Measurements from ENCODE around the gene PLEKHM1.
"Not testable (repeated sequence)": the region's sequence is repeated elsewhere in the genome, so short reads cannot be mapped to it uniquely, and the experiment has no call there.

- not testable (repeated sequence) for TF ChIP-seq RAD21 (conservative IDR thresholded peaks at IDR 0.05 in 1 of 2, IDR thresholded peaks at IDR 0.05 in 1 of 2); CTCF (IDR thresholded peaks at IDR 0.05); EP300 (IDR thresholded peaks at IDR 0.05); NFE2L2 (conservative IDR thresholded peaks at IDR 0.05; ENCODE audit: low read length); REST (IDR thresholded peaks at IDR 0.05); GATA3 (IDR thresholded peaks at IDR 0.05; ENCODE audit: borderline replicate concordance)
- TF ChIP-seq, protein P1, sequence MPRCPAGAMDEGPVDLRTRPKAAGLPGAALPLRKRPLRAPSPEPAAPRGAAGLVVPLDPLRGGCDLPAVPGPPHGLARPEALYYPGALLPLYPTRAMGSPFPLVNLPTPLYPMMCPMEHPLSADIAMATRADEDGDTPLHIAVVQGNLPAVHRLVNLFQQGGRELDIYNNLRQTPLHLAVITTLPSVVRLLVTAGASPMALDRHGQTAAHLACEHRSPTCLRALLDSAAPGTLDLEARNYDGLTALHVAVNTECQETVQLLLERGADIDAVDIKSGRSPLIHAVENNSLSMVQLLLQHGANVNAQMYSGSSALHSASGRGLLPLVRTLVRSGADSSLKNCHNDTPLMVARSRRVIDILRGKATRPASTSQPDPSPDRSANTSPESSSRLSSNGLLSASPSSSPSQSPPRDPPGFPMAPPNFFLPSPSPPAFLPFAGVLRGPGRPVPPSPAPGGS (IDR thresholded peaks at IDR 0.05): not testable (repeated sequence)
- peak; percentile 22 for TF ChIP-seq POLR2A (IDR thresholded peaks at IDR 0.05; ENCODE audit: low read length)
- TF ChIP-seq, protein P2, sequence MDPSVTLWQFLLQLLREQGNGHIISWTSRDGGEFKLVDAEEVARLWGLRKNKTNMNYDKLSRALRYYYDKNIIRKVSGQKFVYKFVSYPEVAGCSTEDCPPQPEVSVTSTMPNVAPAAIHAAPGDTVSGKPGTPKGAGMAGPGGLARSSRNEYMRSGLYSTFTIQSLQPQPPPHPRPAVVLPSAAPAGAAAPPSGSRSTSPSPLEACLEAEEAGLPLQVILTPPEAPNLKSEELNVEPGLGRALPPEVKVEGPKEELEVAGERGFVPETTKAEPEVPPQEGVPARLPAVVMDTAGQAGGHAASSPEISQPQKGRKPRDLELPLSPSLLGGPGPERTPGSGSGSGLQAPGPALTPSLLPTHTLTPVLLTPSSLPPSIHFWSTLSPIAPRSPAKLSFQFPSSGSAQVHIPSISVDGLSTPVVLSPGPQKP (IDR thresholded peaks at IDR 0.05; ENCODE audit: low read depth, low read length): not testable (repeated sequence)
These were observed at the start of gene PLEKHM1 for GRCh38 chr17:45490615-45491433.
